Right forelimb (tissue), 1 donor: Measurements from ENCODE around the gene WDR86.

ENCODE experiments used
- DNase-seq: peaks from one replicate; pipeline ENCODE4 v3.0.0-alpha.2; 2018

WDR86 gene

DNA sequence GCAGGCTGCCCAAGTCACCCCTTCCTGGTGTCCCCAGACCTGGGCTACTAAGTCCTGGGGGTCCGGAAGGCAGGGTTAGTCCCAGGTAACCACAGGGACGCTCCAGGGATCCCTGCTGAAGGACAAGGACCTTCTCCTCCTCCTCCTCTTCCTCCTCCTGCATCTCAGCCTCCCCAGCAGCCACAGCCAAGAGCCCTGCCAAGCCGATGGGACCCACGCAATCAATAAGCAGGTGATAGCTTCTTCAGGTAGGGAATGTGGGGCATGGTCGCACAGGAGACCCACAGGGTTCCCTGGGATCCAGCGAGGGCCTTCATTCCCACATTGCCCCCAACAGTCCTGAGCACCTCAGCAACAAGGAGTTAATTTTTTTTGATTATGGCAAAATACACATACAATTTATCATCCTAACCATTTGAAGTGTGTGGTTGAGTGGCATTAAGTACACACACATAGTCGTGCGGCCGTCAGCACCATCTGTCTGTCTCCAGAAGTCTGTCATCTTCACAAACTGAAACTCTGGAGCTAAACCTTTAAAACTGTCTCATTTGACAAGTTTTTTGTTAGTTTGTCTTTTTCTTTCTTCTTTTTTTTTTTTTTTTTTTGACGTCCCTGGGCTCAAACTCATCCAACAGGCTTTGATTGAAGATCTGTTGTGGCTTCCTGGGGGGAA, 18.0 kb upstream of the WDR86 start:
- no peak for DNase-seq

DNA sequence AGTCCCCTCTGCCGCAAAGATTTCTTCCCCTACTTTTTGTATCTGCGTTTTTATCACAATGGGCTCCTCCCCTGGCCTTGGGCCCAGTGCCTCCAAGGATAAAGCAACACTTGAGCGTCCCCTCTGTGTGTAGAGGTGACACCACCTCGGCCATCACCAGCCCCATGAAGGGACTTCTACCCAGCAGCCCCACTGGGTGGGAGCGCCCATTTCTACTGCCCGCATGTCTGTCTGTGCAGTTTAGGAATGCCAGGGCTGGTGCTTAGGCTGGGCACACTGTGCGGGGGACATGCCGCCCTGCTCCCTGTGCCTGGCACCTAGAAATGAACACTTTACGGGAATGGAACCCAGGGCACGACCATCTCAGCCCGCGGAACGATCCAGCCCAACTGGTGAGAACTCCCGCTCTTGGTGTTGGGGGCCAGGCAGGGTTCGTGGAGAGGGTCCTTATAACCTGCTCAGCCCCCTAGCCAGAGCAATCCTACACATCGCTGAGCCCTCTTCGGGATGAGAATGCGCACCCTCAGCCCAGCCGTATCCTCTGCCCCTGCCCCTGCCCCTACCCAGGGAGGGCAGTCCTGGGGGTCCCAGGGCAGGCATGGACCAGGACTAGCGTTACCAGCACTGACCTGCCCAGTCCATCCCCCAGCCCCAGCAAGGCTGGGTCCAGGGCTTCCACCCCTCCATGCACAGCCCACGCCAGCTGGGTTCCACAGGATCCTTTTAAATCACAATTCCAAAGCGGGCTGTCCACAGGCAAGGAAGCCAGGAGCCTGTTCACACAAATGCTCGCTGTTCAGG, 17.3 kb upstream of the WDR86 start:
- DNase-seq, result peak; percentile 43

DNA sequence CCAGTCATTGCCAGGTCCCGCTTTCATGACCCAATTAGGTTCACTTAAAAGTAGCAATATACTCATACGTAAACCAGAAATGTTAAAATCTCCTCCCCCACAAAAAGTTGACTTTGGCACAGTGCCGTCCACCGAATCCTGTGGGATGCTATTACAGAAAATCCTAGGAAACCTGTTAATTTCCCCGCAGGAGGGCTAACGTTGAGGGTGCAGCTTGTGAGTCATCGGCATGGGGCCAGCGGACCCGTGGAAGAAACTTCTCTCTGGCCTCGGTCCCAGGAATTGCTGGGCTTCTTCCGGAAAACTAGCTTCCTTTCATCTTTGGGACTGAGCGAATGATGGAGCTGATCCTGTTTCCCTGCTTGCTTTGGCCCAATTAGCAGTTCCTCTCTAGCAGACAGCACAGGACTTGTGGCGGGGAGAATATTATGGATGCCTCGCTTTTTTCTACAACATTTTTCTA, 16.6 kb upstream of the WDR86 start:
- DNase-seq, result peak; percentile 73

DNA sequence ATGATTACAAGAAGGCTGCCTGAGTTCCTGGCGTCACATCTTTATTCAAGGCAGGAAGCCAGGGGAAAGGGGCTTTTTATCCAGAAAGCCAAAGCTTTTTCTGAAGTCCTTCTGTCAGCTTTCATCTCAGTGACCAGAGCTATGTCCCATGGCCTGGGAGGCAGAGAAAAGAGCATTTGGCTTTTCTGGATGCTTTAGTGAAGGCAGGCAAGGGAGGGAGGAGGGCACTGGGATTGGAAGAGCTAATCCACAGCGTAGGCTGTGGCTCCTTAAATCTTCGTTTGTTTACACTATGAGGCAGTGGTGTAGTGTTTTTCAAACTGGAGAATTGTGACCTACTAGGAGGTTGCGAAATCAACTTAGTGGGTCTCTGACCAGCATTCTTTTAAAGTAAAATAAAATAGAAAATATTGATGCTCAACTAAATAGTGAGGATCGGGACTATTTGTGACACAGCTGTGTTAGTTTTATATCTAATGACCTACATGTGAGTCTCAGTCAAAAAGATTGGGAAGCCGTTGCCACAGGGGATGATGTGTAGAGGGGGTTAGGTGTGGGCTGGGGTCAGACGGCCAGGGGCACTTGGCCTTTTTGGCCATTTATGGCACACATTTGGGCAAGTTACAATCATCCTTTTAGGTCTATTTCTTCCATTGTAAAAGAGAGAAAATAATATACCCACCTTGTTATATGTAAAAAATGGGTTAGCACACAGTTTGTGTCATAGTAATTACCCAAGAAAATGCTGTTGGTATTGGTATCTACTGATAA, 16.0 kb upstream of the WDR86 start:
- DNase-seq, result no peak

DNA sequence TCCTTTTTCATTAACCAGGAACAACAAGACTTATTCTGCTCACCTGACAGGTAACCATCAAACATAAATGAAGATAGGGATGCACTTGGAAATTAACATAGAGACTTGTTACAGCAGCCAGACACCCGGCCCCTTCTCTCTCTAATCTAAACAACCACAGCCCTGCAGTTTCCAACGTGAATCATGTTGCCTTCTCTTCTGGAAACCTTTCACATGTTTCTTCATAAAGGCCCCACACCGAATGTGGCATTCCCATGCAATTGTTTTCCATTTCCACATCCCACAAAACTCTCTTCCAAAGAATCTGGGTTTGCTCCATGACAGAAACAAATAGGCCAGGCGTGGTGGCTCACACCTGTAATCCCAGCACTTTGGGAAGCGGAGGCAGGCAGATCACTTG, 15.0 kb upstream of the WDR86 start:
- no peak for DNase-seq

DNA sequence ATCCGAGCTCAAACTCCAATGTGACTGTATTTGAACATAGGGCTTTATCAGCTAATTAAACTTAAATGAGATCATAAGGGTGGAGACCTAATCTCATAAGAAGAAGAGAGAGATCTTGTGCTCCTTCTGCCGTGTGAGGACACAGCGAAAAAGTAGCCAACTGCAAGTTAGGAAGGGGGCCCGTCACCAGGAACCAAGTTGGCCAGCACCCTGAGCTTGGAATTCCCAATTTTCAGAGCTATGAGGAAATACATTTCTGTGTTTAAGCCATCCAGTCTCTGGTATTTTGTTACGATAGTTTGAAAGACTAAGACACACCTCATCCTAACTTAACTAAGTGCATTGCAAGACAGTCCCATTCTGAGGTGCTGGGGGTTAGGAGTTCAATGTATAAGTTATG, 14.1 kb upstream of the WDR86 start:
- DNase-seq, result no peak

DNA sequence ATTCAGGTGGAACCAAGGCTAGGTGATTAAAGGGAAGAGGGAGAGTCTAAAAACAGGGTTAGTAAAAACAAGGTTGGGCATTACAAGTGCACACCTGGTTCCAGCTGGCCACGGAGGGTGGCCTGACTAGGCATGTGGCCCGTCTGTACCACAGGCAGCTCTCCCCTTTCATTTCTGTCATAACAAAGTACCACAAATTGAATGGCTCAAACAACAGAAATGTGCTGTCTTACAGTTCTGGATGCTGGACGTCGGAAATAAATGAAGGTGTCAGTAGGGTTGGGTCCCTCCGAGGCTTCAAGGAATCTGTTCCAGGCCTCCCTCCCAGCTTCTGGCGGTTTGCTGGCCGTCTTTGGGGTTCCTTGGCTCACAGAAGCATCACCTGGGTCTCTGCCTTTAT, 13.4 kb upstream of the WDR86 start:
- no peak for DNase-seq

DNA sequence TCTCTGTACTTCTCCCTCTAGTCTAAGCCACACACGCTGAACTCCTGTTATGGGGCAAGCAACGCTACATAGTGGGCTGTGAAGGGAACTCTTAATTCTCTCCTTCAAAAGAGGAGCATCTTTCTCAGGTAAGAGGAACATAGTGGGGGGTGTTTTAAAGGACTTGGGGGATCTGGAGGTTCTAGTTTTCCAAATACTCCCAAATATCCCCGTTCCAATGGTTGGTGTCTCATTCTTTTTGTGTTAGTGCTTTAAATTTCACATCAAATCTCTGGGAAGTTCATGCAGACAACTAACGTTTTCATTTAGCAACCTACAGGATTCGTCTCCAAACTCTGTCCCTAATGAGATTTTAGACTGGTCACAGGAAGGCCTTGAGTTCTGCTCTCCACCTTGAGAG, 12.4 kb upstream of the WDR86 start:
- DNase-seq, result no peak

DNA sequence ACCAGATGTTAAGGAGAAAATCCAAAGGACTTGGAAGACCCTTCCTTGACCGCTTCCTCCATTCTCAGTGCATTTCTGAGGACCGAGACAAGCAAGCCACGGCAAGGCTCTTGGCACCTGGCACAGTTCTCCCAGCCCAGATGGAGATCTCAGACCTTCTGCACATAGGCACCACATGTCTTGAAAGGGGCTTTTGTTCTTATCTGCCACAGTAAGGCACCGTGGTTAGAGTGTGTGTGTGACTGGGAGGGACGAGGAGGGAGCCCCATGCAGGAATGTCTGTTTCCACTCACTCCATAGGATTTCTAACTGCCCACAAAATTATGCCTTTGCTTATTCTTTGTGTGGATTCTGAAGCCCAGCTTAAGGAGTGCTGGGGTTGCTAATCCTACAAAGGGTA, 10.3 kb upstream of the WDR86 start:
- no peak for DNase-seq

DNA sequence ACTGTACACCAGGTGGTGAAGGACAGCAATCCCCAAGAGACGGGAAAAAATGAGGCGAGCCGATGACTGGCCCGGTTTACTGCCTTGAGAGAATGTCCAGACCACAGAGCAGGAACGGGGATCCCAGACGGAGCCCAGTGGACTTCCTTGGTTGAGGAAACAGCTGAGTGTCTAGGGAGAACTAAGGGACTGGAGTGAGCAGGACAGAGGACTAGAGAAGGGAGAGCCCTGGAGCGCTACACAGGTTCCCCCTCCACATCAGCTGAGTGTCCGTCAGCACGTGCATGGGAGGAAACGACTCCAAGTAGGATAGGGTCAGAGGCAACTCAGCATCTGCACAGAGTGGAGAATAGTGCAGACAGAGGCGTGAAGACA, 7.1 kb upstream of the WDR86 start:
- DNase-seq, result peak; percentile 44

DNA sequence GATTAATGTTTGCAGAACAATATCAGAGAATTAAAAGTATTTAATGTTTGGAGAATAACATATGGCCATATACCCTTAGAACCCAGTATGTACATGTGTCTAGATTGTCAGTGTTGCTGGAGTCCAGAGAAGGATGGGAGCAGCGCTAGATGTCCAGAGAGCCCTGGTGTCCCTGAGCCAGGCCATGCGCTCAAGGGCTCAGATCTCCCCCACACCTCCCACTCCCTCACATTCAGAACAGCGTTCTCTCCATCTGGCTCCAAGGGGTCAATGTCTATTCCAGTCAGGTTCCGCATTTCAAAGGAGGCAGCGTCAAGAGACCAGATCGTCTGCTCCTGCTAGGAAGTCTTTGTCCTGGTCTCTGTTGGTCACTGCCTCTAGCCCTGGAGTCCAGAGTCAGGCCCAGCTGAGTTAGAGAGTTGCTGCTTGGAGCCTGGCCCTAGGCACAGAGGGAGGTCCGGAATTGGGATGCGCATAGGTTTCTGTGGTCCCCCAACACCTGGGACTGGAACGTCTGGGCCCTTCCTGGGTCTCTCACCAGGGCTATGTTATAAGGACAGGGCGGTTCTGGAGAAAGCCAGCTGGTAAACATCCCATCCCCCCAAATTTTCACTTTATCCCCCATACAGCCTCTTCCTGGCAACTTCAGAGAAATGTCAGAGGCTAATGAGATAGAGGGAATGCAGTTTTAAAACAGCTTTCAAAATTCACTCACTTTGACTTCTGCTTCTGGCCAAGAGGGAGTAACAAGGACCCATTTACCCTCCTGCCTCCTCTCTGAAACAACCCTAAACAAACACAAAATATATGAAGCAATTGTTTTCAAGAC, 6.5 kb upstream of the WDR86 start:
- no peak for DNase-seq

DNA sequence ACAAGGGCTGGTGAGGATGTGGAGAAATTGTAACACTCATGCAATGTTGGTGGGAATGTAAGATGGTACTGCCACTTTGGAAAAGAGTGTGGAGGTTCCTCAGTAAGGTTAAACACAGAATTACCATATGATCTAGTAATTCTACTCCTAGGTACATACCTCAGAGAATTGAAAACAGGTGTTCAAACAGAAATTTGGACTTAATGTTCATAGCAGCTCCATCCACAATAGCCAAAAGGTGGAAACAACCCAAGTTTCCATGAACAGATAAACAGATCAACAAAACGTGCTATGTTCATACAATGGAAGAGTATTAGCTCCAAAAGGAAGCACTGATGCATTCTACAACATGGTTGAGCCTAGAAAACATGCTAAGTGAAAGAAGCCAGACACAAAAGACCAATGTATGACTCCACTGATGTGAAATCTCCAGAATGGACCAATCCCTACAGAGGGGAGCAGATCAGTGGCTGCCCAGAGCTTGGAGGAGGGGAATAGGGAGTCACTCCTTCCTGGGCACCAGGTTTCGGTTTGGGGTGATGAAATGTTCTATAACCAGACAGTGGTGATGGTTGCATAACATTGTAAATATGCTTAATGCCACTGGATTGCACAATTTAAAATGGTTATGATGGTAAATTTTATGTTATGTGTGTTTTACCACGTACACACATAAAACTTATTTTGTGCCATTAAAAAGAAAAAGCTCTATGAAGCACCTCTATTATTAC, 5.7 kb upstream of the WDR86 start:
- no peak for DNase-seq

DNA sequence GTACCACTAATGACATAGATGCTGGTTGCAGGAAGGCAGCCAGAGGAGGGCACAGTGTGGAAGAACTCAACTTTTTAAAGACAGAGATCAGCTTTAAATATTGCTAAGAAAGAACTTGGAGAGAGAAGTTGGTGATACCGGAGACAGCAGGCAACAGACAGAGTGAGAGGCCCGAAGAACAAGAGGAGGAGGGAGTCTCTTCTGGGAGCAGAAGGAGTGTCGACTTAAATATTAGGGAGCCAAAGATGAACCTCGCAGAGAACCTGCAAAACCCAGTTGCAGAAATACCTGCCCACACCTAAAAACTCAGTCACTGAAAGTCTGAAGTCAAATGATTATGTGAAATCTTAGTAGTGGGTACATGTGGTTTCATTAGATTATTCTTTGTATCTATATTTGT, 3.4 kb upstream of the WDR86 start:
- no peak for DNase-seq

DNA sequence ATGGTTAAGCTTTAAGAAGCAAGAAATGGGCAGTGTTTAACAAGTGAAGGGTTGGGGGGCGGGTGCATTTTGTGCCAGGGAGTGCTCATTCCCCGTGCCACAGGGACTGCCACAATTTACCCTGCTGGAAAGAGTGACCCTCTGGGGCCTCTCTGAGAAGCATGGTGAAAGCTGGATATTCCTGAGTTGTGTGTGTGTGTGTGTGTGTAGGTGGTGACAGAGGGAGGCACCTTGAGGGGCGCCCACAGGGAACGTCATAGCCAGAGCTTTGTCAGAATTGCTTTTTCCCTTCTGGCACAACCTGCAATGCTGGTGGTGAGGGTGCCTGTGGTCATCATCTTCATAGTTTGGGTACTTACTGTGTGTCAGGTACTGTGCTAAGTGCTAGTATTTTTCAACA, 2.5 kb upstream of the WDR86 start:
- no peak for DNase-seq

DNA sequence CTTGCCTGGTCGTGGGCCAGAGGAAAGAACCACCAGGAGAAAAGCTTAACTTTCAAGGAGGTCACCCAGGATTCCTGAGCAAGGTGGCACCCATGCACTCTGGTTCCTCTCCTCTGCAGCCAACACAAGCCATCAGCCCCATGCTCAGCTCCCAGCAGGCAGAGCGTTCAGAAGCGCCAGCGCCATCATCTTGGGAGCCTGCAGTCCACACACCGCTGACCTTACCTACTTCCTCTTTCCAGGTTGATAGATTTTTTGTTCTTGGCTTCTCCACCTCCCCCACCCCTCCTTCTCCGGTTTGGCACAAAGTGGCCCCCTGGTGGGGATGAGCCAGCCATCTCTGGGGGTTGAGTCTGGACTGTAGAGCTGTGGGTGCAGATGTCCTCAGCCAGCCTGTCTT, 1.7 kb upstream of the WDR86 start:
- DNase-seq, result no peak

DNA sequence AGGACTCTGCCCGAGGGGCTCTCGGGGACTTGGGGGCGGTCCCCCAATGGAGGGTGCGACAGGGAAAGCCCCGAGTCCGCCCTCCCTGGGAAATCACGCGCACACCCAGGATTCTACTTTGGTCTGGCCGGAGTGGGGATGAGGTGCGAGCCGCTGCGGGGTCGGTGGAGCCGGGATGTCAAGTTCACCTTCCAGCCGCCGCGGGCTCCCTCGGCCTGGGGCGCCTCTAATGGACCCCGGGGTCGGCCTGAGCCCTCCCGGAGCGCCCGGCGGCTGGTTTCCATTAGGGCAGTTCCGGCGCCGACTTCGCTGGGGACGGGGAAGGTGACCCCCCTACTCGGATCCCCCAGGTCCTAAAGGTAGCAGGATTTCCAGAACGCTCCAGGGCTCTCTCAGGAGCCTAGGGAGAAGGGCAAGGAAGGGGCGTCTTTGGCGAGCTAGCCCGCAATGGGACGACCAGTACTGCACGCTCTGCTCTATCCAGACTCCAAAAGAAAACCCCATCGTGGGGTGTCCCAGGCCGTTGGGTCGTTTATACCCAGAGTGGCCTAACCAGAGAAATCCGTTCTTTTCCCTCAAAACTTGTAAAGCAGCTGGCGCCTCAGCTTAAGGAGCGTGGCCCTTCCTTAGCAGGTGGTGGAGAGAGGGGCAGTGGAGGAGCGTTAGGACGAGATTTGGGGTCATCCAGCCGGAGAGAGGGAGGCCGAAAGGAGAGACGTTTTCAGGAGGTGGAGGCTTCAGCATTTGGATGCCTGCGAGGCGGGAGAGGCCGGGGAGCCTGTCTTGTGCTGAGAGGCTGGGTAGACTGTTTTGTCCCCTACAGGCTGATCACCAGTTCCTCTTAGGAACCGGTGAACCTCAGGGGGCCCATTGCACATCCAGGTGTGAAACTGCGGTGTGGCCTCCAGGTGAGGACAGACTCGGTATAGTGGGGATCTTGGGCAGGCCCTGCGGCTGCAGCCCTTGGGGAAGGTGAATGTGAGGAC, 860 bp upstream of the WDR86 start:
- DNase-seq, result peak; percentile 61

DNA sequence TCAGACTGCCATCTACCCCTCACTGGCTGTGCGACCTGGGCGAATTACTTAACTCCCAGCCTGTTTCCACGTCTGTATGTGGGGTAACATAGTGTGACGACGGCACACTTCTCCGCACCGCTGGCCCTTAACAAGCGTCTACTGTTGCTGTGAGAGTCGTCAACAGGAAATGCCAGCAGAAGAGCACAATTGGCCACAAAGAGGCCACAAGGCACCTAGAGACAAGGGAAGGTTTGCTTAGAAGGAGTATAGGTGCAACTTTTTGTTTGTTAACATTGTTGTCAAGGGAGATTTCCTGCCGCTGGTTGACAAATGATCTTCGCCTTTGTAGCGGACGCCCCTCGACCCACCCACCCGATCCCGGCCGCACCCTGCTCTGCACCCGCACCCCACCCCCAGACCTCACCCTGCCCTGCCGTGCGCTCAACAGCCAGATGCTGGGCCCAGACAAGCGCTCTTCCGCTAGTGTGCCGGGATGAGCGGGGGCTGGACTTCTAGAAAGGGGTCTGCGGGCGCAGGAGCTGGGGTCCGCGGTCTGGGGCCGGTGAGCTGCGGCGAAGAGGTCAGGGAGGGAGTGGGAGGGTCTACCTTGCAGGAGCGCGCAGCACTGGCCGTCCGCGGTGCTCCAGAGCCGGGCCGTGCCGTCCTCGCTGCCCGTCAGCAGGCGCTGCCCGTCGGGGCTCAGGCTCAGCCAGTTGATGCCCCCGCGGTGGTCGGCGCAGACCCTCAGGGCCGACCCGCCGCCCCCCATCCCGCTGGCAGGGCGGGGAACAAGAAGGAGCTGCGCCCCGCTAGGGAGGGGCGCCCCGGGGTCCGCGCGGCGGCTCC, 785 bp downstream of the WDR86 start:
- DNase-seq, result peak; percentile 47

DNA sequence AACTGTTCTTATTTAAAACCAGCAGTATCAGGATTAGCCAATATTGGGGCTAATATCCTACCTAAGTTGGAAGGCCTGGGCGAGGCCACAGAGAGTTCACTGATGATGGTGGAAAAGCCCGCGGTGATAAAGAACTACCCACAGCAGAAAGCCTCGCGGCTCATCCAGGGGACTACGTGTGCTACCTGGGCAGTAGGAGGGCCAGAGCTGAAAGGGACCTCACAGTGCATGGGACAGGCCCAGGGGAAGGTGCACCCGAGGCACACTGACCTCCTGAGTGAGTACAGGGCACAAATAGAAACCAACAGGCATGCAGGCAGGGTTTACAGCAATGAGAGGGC, 1.4 kb downstream of the WDR86 start:
- DNase-seq, result no peak

DNA sequence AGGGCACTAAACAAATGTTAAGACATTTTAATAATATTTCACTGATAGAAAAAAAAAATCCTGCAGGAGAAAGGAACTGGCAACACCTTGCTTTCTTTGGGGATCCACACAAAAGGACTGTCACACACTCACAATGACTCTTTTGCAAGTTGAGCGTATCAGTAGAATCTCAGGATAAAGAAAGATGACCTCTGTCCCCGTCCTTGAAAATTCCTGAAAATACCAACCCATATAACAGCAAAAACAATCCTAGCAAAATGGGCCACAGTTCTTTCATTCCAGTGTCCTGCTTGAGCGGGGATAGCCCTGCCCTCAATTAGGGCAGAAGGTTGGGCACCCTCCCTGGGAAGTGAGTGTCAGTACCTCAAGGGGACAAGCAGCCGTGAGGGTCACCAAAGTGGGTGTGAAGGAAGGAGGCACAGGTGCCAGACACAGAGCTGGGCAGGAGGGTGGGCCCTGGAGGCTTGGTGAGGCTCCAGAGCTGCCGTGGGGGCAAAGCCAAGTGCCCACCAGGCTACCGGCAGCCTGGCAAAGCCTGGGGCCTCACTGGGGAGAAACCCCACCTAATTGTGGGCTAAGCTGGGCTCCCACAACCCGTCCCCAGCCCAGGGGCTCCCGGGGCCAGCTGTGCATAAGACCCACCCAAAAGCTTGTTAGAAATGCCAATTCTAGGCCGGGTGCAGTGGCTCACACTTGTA, 2.8 kb downstream of the WDR86 start:
- no peak for DNase-seq
